Neural cell (in vitro differentiated cells): ENCODE measurements around the gene NFAT5. TPM values are rescaled to one million over a fixed set of nuclear protein-coding genes. Genes with fewer than 3 reads are reported as not detected.

Experiments
- H2AFZ ChIP-seq: fragments of 200-600, 300-800 bp; sonication (generic), shearing (Covaris generic); 2 replicates; pipeline ENCODE4 v1.6.0; 2014; ENCODE audit warnings: low read depth, mild to moderate bottlenecking, antibody characterized with exemption, low read length, moderate library complexity
- H3F3A ChIP-seq: fragments of 200-600 bp; shearing (Covaris generic); 2 replicates; pipeline ENCODE4 v1.6.1; 2016; ENCODE audit warnings: mild to moderate bottlenecking, moderate library complexity, mixed read lengths, antibody characterized with exemption, low read length; ENCODE audit not compliant: insufficient read depth, poor library complexity, severe bottlenecking
- H3K27ac ChIP-seq: fragments of 200-600, 300-800 bp; sonication (generic), shearing (Covaris generic); 2 replicates; pipeline ENCODE4 v1.5.1; 2014; ENCODE audit warnings: mild to moderate bottlenecking, low read length, moderate library complexity
- H3K27me3 ChIP-seq: fragments of 300-800, 200-600 bp; sonication (generic), shearing (Covaris generic); 2 replicates; pipeline ENCODE4 v1.6.0; 2014; ENCODE audit warnings: mild to moderate bottlenecking, low read depth, low read length, moderate library complexity; ENCODE audit not compliant: insufficient read depth
- H3K36me3 ChIP-seq: fragments of 300-800, 200-600 bp; sonication (generic), shearing (Covaris generic); 2 replicates; pipeline ENCODE4 v1.5.1; 2014; ENCODE audit warnings: mild to moderate bottlenecking, antibody characterized with exemption, low read length, moderate library complexity; ENCODE audit not compliant: insufficient read depth
- H3K4me2 ChIP-seq: fragments of 300-800, 200-600 bp; sonication (generic), shearing (Covaris generic); 2 replicates; pipeline ENCODE4 v1.6.0; 2014; ENCODE audit warnings: mild to moderate bottlenecking, low read length
- H3K4me3 ChIP-seq: fragments of 300-800, 200-600 bp; sonication (generic), shearing (Covaris generic); 2 replicates; pipeline ENCODE4 v1.5.1; 2014; ENCODE audit warnings: mild to moderate bottlenecking, low read length, moderate library complexity
- H3K79me2 ChIP-seq: fragments of 200-600 bp; shearing (Covaris generic); replicated peaks from 2 replicates; pipeline ENCODE4 v1.6.0; 2014; ENCODE audit warnings: mild to moderate bottlenecking, low read length, moderate library complexity; ENCODE audit not compliant: insufficient read depth
- H3K9ac ChIP-seq: fragments of 300-800, 200-600 bp; sonication (generic), shearing (Covaris generic); 2 replicates; pipeline ENCODE4 v1.6.1; 2016; ENCODE audit warnings: mild to moderate bottlenecking, low read length, mixed read lengths
- H3K9me2 ChIP-seq: fragments of 200-600 bp; shearing (Covaris generic); 2 replicates; pipeline ENCODE4 v1.6.1; 2016; ENCODE audit warnings: mild to moderate bottlenecking, low read length, mixed read lengths; ENCODE audit not compliant: insufficient read depth
- H3K9me3 ChIP-seq: fragments of 200-600, 300-800 bp; sonication (generic), shearing (Covaris generic); 2 replicates; pipeline ENCODE4 v1.6.1; 2016; ENCODE audit warnings: mild to moderate bottlenecking, mixed run types, low read length, moderate library complexity, mixed read lengths
- H4K20me1 ChIP-seq: fragments of 200-600 bp; shearing (Covaris generic); 2 replicates; pipeline ENCODE4 v1.6.1; 2016; ENCODE audit warnings: mild to moderate bottlenecking, mixed run types; ENCODE audit not compliant: insufficient read depth
- CTCF ChIP-seq: fragments of 450-650 bp; IDR thresholded peaks from 2 replicates; pipeline ENCODE4 v1.5.1; 2014; ENCODE audit warnings: antibody characterized with exemption, mild to moderate bottlenecking, moderate library complexity; ENCODE audit not compliant: poor library complexity, severe bottlenecking
- EP300 ChIP-seq: fragments of 450-650 bp; conservative IDR thresholded peaks from 2 replicates; pipeline ENCODE4 v1.6.1; 2014; ENCODE audit warnings: antibody characterized with exemption, mild to moderate bottlenecking, moderate library complexity; ENCODE audit not compliant: poor library complexity, severe bottlenecking
- EZH2 ChIP-seq: fragments of 200-600, 300-800 bp; shearing (Covaris generic), sonication (generic); IDR thresholded peaks from 2 replicates; pipeline ENCODE4 v1.6.1; 2014; ENCODE audit warnings: antibody characterized with exemption, low read length, borderline replicate concordance, mild to moderate bottlenecking; ENCODE audit not compliant: insufficient read depth, poor library complexity, severe bottlenecking
- MXI1 ChIP-seq: fragments of 450-650 bp; conservative IDR thresholded peaks from 2 replicates; pipeline ENCODE4 v1.6.1; 2014; ENCODE audit warnings: antibody characterized with exemption, mild to moderate bottlenecking; ENCODE audit not compliant: poor library complexity, severe bottlenecking
- POLR2AphosphoS5 ChIP-seq: IDR thresholded peaks from 2 replicates; pipeline ENCODE4 v1.6.1; 2012
- RAD21 ChIP-seq: fragments of 450-650 bp; conservative IDR thresholded peaks from 2 replicates; pipeline ENCODE4 v1.6.1; 2014; ENCODE audit warnings: antibody characterized with exemption, mild to moderate bottlenecking, moderate library complexity
- SMC3 ChIP-seq: fragments of 450-650 bp; conservative IDR thresholded peaks from 2 replicates; pipeline ENCODE4 v1.6.1; 2014; ENCODE audit warnings: antibody characterized with exemption, mild to moderate bottlenecking, moderate library complexity; ENCODE audit not compliant: poor library complexity
- TAF1 ChIP-seq: IDR thresholded peaks from 2 replicates; pipeline ENCODE4 v1.6.1; 2012; ENCODE audit warnings: low read depth
- polyA plus RNA-seq: library from polyadenylated mRNA; depleted of rRNA; stranded (reverse); fragments of >200 nt; gene quantifications from 2 replicates; pipeline ENCODE4 v1.2.3, GENCODE V29; 2014
- TF ChIP-seq, protein P1 (sequence below): IDR thresholded peaks from 2 replicates; pipeline ENCODE4 v1.6.1; 2012; ENCODE audit warnings: borderline replicate concordance

The NFAT5 gene
- polyA plus RNA-seq, 1 donor from 2014 or later = 9.2 TPM

- Histone ChIP-seq H2AFZ (no peak overlapping the region), H3K4me3 (no peak overlapping the region), H3F3A (no peaks in the 10 kb centered on the region), H3K36me3 (no peaks in the 10 kb centered on the region), H3K9ac (no peak overlapping the region), H4K20me1 (no peaks in the 10 kb centered on the region), H3K27ac (no peak overlapping the region), H3K4me2 (no peak overlapping the region), H3K9me2 (no peaks in the 10 kb centered on the region), H3K9me3 (no peaks in the 10 kb centered on the region), H3K79me2 (no peaks in the 10 kb centered on the region), H3K27me3 (no peaks in the 10 kb centered on the region)
- no peak for TF ChIP-seq POLR2AphosphoS5
These were observed 155.7 kb downstream of the NFAT5 start for GRCh38 chr16:69721441-69721957.

DNA sequence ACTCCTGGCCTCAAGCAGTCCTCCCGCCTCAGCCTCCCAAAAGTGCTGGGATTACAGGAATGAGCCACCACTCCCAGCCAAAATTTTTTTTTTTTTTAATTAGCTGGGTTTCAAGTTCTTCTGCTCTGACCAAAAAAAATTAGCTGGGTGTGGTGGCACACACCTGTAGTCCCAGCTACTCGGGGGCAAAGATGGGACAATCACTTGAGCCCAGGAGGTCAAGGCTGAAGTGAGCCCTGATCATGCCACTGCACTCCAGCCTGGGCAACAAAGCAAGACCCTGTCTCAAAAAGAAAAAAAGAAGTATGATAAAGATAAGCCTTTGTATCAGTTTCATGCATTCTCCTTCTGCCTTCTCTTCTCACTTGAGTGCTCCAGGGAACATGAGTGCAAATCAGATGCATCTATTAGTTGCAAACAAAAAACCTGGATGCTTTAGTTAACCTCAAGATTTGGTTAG lies 158.7 kb downstream of the NFAT5 start:
- Histone ChIP-seq H3K4me3 (no peak overlapping the region), H3K9ac (no peak overlapping the region), H3K27ac (no peak overlapping the region), H3K9me2 (no peaks in the 10 kb centered on the region), H2AFZ (no peak overlapping the region), H3K36me3 (no peaks in the 10 kb centered on the region), H3K9me3 (no peaks in the 10 kb centered on the region), H3K4me2 (no peak overlapping the region), H3K79me2 (no peaks in the 10 kb centered on the region), H3K27me3 (no peaks in the 10 kb centered on the region), H3F3A (no peaks in the 10 kb centered on the region), H4K20me1 (no peaks in the 10 kb centered on the region)
- no peak for TF ChIP-seq POLR2AphosphoS5
- TF ChIP-seq, protein P1, sequence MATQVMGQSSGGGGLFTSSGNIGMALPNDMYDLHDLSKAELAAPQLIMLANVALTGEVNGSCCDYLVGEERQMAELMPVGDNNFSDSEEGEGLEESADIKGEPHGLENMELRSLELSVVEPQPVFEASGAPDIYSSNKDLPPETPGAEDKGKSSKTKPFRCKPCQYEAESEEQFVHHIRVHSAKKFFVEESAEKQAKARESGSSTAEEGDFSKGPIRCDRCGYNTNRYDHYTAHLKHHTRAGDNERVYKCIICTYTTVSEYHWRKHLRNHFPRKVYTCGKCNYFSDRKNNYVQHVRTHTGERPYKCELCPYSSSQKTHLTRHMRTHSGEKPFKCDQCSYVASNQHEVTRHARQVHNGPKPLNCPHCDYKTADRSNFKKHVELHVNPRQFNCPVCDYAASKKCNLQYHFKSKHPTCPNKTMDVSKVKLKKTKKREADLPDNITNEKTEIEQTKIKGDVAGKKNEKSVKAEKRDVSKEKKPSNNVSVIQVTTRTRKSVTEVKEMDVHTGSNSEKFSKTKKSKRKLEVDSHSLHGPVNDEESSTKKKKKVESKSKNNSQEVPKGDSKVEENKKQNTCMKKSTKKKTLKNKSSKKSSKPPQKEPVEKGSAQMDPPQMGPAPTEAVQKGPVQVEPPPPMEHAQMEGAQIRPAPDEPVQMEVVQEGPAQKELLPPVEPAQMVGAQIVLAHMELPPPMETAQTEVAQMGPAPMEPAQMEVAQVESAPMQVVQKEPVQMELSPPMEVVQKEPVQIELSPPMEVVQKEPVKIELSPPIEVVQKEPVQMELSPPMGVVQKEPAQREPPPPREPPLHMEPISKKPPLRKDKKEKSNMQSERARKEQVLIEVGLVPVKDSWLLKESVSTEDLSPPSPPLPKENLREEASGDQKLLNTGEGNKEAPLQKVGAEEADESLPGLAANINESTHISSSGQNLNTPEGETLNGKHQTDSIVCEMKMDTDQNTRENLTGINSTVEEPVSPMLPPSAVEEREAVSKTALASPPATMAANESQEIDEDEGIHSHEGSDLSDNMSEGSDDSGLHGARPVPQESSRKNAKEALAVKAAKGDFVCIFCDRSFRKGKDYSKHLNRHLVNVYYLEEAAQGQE = no peak
- no peak for TF ChIP-seq SMC3
- no peak for TF ChIP-seq MXI1
- no peak for TF ChIP-seq EP300
- TF ChIP-seq RAD21 = no peak
- no peak for TF ChIP-seq EZH2
- no peak for TF ChIP-seq TAF1
- no peak for TF ChIP-seq CTCF

- Histone ChIP-seq H3K9me2 (no peaks in the 10 kb centered on the region), H3K9ac (no peak overlapping the region), H3F3A (no peaks in the 10 kb centered on the region), H3K27me3 (no peaks in the 10 kb centered on the region), H3K4me2 (no peak overlapping the region), H3K79me2 (no peaks in the 10 kb centered on the region), H3K27ac (no peak overlapping the region), H2AFZ (no peak overlapping the region), H4K20me1 (no peaks in the 10 kb centered on the region), H3K9me3 (no peaks in the 10 kb centered on the region), H3K4me3 (no peak overlapping the region), H3K36me3 (no peaks in the 10 kb centered on the region)
- TF ChIP-seq RAD21 = no peak
- no peak for TF ChIP-seq SMC3
- no peak for TF ChIP-seq CTCF
- TF ChIP-seq TAF1 = no peak
- no peak for TF ChIP-seq MXI1
- TF ChIP-seq, protein P1 = no peak
- no peak for TF ChIP-seq POLR2AphosphoS5
- no peak for TF ChIP-seq EZH2
These were observed 159.3 kb downstream of the NFAT5 start for GRCh38 chr16:69724981-69725479.
